ENCODE data around the gene PACS2.
"Not testable (repeated sequence)": the region's sequence is repeated elsewhere in the genome, so short reads cannot be mapped to it uniquely, and the experiment has no call there.

The PACS2 gene

DNA sequence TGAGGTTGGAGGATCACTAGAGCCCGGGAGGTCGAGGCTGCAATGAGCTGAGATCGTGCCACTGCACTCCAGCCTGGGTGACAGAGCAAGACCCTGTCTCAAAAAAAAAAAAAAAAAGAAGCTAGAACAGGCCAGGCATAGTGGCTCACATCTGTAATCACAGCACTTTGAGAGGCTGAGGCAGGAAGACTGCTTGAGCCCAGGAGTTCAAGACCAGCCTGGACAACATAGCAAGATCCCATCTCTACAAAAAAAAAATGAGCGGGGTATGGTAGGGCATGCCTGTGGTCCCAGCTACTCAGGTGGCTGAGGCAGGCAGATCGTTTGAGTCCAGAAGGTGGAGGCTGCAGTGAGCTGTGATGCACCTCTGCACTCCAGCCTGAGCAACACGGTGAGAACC is 25.6 kb upstream of the PACS2 start:
- DNase-seq (ENCODE audit: low read depth in 2 of 2) = not testable (repeated sequence)

DNA sequence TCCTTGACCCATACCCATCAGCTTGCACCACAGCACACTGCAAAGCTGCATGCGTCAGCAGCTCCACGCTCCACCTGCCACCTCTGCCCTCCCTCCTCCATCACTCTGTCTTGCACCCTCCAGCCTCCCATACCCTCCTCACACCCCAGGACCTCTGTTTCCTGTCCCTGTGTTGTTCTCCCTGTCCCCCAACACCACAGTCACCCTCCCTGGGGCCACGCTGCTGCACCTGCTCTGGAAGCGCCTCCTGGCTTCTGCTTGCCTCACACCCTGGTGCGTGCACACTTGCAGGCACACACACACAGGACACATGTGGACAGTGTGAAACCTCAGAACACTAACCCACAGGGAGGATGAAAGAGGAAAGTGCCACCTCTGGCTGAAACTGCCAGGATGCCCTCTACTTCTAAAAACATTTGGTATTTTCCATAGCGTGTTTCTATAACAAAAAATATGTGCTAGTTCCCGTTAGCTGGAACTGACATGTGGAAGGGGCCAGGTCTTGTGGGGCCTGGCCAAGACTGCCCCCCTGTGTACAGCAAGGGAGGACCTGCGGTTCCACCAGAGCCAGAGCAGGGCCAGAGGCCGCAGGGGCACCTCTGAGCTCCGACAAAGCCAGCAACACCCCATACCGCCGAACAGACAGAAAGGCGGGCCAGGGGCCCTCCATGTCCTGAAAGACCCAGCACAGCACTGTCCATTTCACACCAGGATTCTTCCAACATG is 23.8 kb upstream of the PACS2 start:
- DNase-seq (ENCODE audit: low read depth in 2 of 2) = no peak

DNA sequence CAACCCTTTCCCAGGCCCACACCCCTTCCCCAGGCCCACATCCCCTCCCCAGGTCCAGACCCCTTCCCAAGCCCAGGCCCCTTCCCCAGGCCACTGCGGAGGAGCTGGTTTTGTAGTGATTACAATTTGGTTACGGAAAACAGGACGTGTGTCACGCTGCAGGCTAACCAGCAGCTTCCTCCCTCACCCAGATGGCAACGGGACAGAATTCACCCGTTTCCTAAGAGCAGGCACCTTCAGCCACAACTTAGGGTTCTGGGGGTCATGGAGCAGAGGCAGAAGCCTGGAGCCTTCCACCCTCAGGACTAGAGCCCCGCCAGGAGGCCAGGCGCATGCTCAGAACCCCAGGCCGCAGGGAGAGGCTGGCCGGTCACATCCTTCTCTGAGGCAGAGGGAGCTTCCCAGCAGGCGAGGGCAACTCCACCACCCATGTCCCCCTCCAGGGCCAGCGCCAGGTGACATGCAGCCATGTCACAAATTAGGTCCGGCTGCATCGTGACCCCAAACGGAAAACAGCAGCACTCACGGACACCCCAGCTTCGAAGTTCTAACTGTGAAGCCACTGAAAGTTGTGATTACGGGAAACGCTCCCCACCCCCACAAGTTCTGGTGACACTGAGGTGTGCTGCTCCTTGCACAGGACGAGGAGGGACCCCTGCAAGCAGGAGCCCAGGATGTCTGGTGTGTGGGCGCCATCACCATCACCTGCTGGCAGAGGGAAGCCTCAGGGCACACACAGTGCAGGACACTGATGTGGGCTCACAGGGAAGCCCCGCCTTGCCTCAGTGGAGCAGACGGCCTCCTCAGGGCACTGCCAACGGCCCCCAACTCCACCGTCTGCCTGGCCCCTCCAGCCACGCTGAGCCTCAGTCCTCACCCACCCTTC is 21.5 kb upstream of the PACS2 start:
- no peak for DNase-seq (ENCODE audit: low read depth in 2 of 2)

DNA sequence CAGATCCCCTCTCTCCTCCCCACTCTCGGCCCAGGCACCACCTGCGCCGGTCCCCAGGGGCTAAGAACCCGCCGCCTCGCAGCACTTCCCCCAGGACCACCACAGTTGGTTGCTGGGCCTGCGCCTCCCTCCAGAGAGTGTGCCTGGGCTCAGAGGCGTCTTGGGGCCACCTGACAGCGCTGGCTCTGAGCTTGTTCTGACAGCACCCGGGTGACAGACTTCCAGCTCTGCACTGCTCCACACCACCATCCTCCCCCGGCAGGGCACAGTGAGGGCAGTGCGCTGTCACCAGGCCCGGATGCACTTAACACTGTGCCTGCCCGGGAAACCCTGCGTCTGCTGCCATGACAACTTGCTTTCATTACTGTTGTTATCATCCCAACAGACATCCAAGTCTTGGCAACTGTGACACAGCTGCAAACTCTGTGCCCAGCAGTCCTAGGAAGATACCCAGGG is 20.4 kb upstream of the PACS2 start:
- DNase-seq (ENCODE audit: low read depth in 2 of 2) = no peak

DNA sequence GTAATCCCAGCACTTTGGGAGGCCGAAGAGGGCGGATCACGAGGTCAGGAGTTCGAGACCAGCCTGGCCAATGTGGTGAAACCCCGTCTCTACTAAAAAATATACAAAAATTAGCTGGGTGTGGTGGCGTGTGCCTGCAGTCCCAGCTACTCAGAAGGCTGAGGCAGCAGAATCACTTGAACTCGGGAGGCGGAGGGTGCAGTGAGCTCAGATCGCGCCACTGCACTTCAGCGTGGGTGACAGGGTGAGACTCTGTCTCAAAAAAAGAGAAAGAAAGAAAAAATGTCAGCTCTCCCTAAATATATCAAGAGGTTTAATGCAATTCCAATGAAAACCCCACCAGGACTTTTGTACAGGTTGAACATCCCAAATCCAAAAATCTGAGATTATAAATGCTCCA is 17.2 kb upstream of the PACS2 start:
- not testable (repeated sequence) for DNase-seq (ENCODE audit: low read depth in 2 of 2)

DNA sequence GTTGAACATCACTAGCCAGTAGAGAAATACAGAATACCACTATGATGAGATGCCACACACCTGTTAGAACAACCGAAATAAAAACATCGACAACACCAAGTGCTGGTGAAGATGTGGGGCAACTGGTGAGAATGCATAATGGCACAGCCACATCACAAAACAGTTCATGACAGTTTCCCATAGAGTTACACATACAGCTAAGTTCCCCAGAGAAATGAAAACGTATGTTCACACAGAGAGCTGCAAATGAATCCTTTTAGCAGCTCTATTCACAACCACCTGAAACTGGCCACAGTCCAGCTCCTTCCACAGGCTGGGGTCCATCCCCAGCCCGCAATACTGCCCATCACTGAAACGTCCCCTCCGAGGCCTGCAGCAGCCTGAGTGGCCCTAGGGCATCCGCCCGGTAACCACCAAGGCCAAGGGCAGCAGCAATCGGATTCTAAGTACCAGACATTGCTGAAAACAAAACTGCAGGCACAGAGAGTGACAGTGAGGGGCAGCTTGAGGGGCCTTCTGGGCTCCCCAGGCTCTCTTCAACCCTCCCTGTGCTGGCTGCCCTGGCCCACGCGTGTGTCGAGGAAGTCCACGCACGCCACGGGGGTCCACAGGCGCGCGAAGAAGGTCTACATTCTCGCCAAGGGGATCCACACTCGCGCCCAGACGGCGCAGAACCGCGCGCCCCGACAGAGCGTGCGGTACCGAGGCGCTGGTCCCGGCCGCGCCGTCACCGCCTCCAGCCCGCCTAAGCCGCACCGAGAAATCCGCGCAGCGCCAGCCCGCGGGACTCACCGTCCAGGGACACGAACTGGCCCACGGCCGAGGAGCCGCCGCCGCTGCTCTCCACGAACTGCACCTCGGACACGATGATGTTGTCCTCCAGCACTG is 14.7 kb upstream of the PACS2 start:
- no peak for DNase-seq (ENCODE audit: low read depth in 2 of 2)

DNA sequence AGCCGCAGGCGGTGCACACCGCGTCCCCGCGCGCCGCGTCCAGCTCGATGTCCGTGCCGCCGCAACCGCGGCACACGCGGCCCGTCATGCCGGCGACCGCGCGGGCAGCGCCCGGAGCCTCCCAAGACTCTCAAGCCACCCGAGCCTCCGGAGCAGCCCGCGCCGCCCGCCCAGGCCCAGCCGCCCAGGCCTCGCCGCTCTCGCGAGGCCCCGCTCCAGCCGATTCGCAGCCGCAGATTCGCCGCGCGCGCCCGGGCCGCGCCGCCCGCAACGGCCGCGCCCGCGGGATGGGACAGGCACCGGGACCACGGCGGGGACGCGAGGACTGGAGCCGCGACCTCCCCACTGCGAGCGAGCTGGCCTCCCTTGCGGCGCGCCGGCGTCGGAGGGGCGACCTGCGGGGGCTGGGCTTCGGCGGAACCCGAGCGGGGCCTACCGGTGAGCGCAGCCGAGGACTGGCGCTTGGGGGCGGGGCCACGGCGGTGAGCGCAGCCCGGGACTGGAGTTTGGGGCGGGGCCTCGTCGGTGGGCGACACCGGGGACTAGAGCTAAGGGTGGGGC is 13.9 kb upstream of the PACS2 start, which contains the start of gene BRF1:
TSS of gene BRF1 (minus strand) at position 460 of the 561 bp plus-strand sequence. CDS start at position 88, 372 bp downstream.
- DNase-seq (ENCODE audit: low read depth in 2 of 2) = peak; percentile 77 to 80

DNA sequence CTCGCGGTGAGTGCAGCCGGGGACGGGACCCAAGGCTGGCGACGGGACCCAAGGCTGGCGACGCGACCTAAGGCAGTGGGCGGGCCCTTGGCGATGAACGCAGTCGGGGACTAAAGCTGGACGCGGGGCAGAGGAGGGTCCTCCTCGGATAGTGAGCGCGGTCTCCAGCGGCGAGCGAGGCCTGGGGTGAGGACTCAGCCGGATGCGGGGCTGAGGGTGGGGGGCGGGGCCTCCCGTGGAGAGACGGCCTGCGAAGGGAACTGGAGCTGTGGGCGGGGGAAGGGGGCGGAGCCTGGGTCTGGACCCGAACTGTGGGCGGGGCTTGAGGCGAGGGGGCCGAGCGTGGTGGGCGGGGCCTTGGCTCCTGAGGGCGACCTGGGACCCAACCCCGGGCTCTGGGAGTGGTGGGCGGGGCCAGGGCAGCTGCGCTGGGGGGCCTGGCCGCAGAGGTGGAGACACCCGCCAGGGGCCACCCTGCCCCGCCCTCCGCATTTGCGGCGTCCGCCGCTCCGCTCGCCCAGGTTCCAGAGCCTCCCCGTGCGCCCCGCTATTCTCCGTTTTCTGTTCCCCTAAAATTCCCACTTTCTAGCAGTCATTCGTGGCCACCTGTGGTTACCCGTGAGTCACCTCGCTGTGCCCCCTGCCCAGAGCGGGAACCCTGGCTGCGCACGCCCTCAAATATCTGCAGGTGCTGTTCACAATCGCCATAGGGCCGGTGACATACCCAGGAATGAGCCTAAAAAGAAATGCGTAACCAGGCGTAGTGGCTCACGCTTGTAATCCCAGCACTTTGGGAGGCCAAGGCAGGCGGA is 13.2 kb upstream of the PACS2 start:
- peak; percentile 83 to 85 for DNase-seq (ENCODE audit: low read depth in 2 of 2)

DNA sequence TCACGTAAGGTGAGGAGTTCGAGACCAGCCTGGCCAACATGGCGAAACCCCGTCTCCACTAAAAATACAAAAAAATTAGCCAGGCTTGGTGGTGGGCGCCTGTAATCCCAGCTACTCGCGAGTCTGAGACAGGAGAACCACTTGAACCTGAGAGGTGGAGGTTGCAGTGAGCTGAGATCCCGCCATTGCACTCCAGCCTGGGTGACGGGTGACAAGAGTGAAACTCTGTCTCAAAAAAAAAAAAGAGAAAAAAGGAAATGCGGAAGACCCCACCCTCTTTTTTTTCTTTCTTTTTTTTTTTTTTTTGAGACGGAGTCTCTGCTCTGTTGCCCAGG is 12.7 kb upstream of the PACS2 start:
- DNase-seq (ENCODE audit: low read depth in 2 of 2) = not testable (repeated sequence)

DNA sequence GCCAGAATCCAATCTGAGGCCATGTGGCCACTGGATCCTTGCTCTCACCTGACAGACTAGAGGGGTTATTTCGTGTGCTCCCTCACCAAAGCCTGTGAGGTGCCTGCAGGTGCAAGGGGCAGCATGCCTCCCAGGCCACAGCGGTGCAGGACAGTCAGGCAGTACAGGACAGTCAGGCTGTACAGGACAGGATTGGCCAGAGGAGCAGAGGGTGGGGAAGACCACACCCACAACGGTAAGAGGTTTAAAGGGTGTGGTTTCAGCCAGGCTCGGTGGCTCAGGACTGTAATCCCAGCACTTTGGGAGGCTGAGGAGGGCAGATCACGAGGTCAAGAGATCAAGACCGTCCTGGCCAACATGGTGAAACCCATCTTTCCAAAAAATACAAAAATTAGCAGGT is 10.6 kb upstream of the PACS2 start:
- DNase-seq (ENCODE audit: low read depth in 2 of 2) = no peak

DNA sequence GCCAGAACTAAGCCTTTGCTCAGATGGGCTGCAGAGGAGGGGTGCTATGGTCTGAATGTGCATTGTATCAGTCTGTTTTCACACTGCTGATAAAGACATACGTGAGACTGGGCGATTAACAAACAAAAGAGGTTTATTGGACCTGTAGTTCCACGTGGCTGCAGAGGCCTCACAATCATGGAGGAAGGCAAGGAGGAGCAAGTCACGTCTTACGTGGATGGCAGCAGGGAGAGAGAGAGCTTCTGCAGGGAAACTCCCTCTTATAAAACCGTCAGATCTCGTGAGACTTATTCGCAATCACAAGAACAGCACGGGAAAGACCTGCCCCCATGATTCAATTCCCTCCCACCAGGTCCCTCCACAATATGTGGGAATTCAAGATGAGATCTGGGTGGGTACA is 10.0 kb upstream of the PACS2 start:
- DNase-seq (ENCODE audit: low read depth in 2 of 2) = no peak

DNA sequence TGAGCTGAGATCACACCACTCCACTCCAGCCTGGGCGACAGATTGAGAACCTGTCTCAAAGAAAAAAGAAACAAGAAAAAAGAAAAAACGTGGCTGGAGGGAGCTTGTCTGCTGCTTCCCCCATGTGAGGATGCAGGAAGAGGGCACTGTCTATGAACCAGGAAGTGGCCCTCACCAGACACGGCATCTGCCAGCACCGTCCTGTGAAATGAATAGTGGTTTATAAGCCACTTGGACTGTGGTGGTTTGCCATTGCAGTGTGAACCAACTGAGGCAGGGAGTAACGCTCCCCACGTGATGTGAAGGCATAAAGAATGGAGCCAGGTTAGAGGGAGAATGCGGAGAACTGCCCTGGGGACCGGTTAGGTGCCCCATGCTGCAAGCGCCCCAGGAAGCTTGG is 9.2 kb upstream of the PACS2 start:
- no peak for DNase-seq (ENCODE audit: low read depth in 2 of 2)

DNA sequence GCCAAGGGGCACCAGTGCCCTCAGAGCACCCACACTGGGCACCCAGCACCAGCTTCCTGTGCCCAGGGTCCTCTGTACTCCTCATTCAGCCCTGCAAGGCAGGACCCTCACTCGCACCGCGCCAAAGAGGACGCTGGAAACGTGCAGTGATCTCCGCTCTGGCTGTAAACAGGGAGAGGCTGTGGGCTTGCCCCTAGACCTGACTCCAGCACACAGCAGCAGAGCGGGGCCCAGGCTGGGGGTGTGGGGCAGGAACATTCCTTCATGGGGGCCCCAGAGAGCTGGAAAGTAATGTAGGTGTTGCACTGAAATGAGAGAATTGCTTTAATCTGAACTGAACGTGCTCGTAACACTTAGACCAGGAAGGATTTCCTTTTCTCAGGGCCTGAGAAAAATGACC is 8.8 kb upstream of the PACS2 start:
- no peak for DNase-seq (ENCODE audit: low read depth in 2 of 2)

DNA sequence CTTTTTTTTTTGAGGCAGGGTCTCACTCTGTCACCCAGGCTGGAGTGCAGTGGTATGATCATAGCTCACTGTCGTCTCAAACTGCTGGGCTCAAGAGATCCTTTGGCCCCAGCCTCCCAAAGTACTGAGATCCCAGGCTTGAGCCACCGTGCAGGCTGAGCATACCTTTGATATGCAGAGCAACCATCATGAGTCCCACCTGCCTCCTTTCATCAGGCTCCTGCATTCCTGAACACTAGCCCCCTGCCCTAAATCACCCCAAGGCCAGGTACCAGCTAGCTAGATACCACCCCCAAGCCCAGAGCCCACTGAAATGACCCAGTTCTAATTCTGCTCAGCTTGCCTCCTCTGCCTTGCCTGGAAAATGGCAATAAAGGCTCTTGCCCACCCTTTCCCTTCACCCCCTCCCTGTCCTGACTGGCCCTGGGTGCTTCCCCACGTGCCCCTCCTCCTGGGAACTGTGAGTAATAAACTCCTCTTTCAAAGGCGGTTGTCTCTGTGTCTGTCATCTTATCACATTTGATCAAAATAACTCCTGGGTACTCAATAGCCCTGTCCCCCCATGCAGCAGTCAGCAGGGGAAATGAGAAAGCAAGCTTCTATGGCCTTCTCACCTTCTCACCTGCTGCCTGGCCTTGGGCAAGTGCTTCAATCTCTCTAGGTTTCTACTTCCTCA is 7.4 kb upstream of the PACS2 start:
- DNase-seq (ENCODE audit: low read depth in 2 of 2) = no peak

DNA sequence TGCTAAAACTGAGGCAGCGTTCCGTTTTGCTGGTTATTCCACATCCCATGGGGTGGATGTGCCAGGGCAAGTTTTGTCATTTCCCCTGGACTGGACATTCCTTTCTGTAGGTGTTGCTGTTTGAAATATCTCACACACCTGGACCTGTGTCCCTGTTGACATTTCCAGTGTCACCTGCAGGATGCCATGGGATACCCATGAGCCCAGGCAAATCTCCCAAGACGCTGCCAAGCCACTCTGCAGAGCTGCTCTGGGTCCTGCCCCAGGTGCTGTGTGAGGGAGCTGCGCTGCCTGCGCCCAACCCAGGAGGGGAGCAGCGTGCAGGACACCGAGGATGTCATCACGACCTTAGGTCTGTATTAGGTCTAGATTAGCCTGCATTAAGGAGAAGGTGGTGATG is 5.2 kb upstream of the PACS2 start:
- no peak for DNase-seq (ENCODE audit: low read depth in 2 of 2)

DNA sequence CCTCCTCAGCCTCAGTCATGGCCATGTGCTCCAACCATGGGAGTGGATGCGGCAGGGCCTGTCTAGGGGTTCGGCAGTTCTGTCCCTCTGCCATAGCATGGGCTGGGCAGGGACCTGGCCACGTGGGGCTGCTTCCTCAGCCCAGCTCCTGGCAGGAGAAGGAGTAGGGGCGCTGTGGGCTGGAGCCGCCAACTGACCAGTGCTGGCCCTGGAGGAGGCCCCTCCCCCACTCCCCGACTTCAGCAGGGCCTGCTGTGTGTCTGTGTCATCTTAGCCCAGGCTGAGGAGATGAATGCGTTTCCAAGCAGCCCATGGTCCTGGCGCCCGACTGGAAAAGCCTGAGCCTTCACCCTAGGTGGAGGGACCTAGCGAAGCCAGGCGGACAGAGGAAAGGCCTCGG is 2.7 kb upstream of the PACS2 start:
- DNase-seq (ENCODE audit: low read depth in 2 of 2) = no peak

DNA sequence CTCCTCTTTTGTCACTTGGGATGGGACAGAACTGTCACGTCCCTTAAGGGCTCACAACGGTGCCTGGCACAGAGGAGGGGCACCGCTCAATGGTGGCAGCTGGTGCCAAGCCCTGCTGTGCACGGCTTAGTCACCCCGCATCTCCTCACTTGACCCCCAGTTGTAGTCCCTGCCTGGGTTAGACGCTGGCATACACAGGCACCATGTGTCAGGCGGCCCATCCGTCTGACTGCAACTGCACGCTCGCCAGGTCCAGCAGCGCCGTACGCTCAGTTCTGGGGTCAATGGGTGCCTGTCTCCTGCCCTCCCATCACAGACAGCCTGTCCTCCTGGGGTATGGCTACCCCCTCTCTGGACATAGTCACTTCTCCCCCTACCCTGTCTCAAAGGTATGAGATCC is 1.6 kb upstream of the PACS2 start:
- DNase-seq (ENCODE audit: low read depth in 2 of 2) = no peak

DNA sequence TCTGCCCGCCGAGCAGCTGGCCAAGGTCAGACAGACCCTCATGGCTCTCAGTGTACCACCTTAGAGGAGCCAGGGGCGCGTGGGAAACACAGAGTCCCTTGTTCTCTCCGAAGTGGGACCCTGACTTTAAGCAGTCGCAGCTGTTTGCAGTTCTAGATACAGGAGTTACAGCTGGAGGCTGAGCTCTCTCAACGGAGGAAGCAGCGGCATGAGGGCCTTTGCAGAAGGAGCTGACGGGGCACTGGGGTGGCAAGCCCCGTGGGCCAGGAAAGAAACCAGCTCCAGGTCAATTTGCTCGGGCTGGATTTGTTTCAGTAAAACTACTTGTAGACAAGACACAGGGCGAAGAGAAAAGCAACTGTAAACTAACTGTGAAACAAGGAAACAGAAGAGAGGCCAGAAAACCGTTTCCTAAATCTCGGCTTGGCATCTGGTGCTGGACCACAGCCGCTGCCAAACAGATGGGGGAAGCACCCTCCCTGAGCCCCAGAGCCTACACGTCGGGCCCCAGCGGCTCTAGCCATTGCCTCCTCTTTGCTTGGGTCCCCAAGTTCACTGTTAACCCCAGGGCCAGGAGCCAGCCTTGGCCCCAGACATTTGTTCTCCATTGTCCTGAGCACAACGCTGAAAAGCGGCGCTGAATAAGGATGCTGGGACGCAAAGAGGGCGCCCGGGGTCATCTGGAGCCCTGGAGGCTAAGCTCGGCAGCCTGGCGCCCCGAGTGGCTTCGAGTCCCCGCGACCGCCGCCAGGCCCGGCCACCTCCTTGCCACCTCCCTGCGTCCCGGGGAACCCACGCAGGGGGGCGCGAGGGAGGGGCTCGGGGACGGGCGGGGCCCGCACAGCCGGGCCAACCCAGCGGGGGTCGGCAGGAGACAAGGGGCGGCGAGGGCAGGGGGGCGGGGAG is 914 bp upstream of the PACS2 start:
- DNase-seq (ENCODE audit: low read depth in 2 of 2) = no peak

DNA sequence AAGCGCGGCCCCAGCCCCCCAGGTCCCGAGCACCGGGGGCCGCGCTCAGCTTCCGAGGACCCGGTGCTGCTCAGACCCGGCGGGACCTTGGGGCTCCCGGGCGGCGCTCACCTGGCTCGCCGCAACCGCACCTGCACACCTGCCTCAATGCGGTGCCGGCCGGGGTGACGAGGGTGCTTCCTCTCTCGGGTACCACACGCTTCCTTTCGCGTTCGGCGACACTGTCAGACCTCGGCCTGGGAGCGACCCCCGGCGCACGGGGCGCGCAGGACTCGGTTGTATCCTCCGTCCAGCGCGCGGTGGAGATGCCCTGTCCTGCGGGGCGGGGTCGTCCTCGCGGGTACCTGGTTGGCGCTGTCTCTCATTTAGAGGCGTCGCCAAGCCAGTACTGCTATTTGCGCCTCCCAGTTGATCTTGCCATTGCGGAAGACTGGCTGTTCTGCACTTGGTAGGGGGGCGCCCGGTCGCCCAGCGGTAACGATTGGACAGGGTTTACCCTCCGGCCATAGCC is 718 bp downstream of the PACS2 start:
- no peak for DNase-seq (ENCODE audit: low read depth in 2 of 2)
